ENCODE data around the gene E2F3.

E2F3 gene

DNA sequence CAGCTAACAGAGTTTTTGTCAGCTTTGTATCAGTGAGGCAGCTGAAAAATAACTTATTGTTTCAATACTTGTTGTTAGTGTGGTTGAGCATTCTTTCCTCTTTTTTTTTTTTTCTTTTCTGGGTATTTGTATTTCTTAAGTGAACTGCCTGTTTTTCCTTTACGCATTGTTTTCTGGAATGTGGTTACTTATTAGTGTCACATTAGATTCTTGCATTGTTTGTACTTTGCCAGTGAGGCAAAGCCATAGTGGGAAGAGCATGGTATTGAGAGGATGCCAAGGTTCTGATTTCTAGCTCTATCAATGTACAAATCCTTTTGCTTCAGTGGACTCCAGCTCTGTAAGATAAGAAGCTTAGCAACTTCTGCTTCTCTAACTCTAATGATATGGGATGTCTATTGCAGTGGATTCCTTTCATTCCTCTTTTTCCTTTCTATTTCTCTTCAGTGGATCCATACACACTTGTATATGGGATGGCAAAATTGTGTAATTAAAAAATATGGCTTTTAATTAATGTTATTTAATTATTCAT, 136.5 kb downstream of the E2F3 start:
- peaks cover 75% of the 10 kb centered on the region for H3K36me3 Mint-ChIP-seq (ENCODE audit: low read depth)
- no peaks in the 10 kb centered on the region for H3K27me3 Mint-ChIP-seq
- H3K9me3 Mint-ChIP-seq = no peaks in the 10 kb centered on the region
- H3K27ac Mint-ChIP-seq = no peak overlapping the region
- peaks cover 69% of the 10 kb centered on the region for H3K4me1 Mint-ChIP-seq (ENCODE audit: low read depth)
- no peak overlapping the region for H3K4me3 Mint-ChIP-seq
- DNase-seq = no peak

GRCh38 chr6:20538907-20539306, 137.2 kb downstream of the E2F3 start:
- Mint-ChIP-seq H3K27me3 (no peaks in the 10 kb centered on the region), H3K9me3 (no peaks in the 10 kb centered on the region), H3K4me1 (ENCODE audit: low read depth) (peaks cover 69% of the 10 kb centered on the region), H3K36me3 (ENCODE audit: low read depth) (peaks cover 78% of the 10 kb centered on the region), H3K27ac (no peak overlapping the region), H3K4me3 (no peak overlapping the region)
- no peak for DNase-seq

GRCh38 chr6:20539387-20539786, 137.7 kb downstream of the E2F3 start:
- H3K36me3 Mint-ChIP-seq (ENCODE audit: low read depth) = peaks cover 79% of the 10 kb centered on the region
- peak overlapping the region; percentile 34 for H3K27ac Mint-ChIP-seq
- no peak overlapping the region for H3K4me3 Mint-ChIP-seq
- no peaks in the 10 kb centered on the region for H3K27me3 Mint-ChIP-seq
- H3K9me3 Mint-ChIP-seq = no peaks in the 10 kb centered on the region
- no peak for DNase-seq
- peaks cover 71% of the 10 kb centered on the region for H3K4me1 Mint-ChIP-seq (ENCODE audit: low read depth)

GRCh38 chr6:20540683-20541082, 139.0 kb downstream of the E2F3 start:
- no peaks in the 10 kb centered on the region for H3K27me3 Mint-ChIP-seq
- H3K4me1 Mint-ChIP-seq (ENCODE audit: low read depth) = peaks cover 67% of the 10 kb centered on the region
- H3K36me3 Mint-ChIP-seq (ENCODE audit: low read depth) = peaks cover 75% of the 10 kb centered on the region
- H3K27ac Mint-ChIP-seq = no peak overlapping the region
- H3K9me3 Mint-ChIP-seq = no peaks in the 10 kb centered on the region
- DNase-seq = no peak
- H3K4me3 Mint-ChIP-seq = no peak overlapping the region

GRCh38 chr6:20541382-20541781, 139.7 kb downstream of the E2F3 start:
- no peak for DNase-seq
- no peak overlapping the region for H3K27ac Mint-ChIP-seq
- peaks cover 76% of the 10 kb centered on the region for H3K36me3 Mint-ChIP-seq (ENCODE audit: low read depth)

GRCh38 chr6:20542927-20543602, 141.4 kb downstream of the E2F3 start:
- Mint-ChIP-seq H3K27ac (peak overlapping the region; percentile 66), H3K4me3 (no peak overlapping the region), H3K9me3 (no peaks in the 10 kb centered on the region), H3K36me3 (ENCODE audit: low read depth) (peaks cover 76% of the 10 kb centered on the region), H3K27me3 (no peaks in the 10 kb centered on the region), H3K4me1 (ENCODE audit: low read depth) (peaks cover 53% of the 10 kb centered on the region)
- no peak for DNase-seq

More at GRCh38 chr6:20541382-20541781, 139.7 kb downstream of the E2F3 start:
- H3K9me3 Mint-ChIP-seq = no peaks in the 10 kb centered on the region
- H3K4me1 Mint-ChIP-seq (ENCODE audit: low read depth) = peaks cover 67% of the 10 kb centered on the region
- no peaks in the 10 kb centered on the region for H3K27me3 Mint-ChIP-seq
- H3K4me3 Mint-ChIP-seq = no peak overlapping the region

Measured in activated T-cell treated with anti-CD3 and anti-CD28 coated beads, Interleukin-2, amount 50 U/mL, for 24 hours (primary cell).